HepG2 (cell line): ENCODE data around the gene SOX12. TPM values are rescaled to one million over a fixed set of nuclear protein-coding genes. Genes with fewer than 3 reads are reported as not detected.

Source experiments
- ARNT2 ChIP-seq: sonication (generic); formaldehyde crosslinking; IDR thresholded peaks from 2 replicates; pipeline ENCODE4 v1.8.0; 2022; ENCODE audit warnings: mild to moderate bottlenecking, low read depth, missing genetic modification reagents, moderate library complexity
- FOXK1 ChIP-seq: sonication (generic); formaldehyde crosslinking; IDR thresholded peaks from 2 replicates; pipeline ENCODE4 v1.4.0; 2020; ENCODE audit warnings: low read depth, missing genetic modification reagents, borderline replicate concordance
- JUN ChIP-seq: sonication (generic); formaldehyde crosslinking; IDR thresholded peaks from 2 replicates; pipeline ENCODE4 v1.4.0; 2020; ENCODE audit warnings: mild to moderate bottlenecking, missing genetic modification reagents
- NCOA5 ChIP-seq: sonication (generic); formaldehyde crosslinking; IDR thresholded peaks from 2 replicates; pipeline ENCODE4 v1.4.0; 2020; ENCODE audit warnings: missing genetic modification reagents
- NFIB ChIP-seq: sonication (generic); formaldehyde crosslinking; IDR thresholded peaks from 2 replicates; pipeline ENCODE4 v1.9.0; 2021; ENCODE audit warnings: missing genetic modification reagents, mild to moderate bottlenecking, borderline replicate concordance
- NONO ChIP-seq, 2 experiments: fragments of 450-650 bp in 1 of 2; sonication (generic) in 1 of 2; formaldehyde crosslinking in 1 of 2; IDR thresholded peaks in 1 of 2; conservative IDR thresholded peaks in 1 of 2; 2 replicates each; pipeline versions ENCODE4 v1.6.1 to v1.8.0; 2017 to 2022; ENCODE audit warnings: mild to moderate bottlenecking in 1 of 2, missing genetic modification reagents in 1 of 2, moderate library complexity in 1 of 2
- PAX8 ChIP-seq: sonication (generic); formaldehyde crosslinking; IDR thresholded peaks from 2 replicates; pipeline ENCODE4 v1.8.0; 2022; ENCODE audit warnings: mild to moderate bottlenecking, missing genetic modification reagents, borderline replicate concordance
- PHB2 ChIP-seq: fragments of 450-650 bp; IDR thresholded peaks from 2 replicates; pipeline ENCODE4 v1.6.1; 2018; ENCODE audit not compliant: partially characterized antibody
- PHF5A ChIP-seq: IDR thresholded peaks from one replicate; pipeline ENCODE4 v1.6.1; 2018; ENCODE audit warnings: low read depth, missing genetic modification reagents; ENCODE audit not compliant: unreplicated experiment
- RBM22 ChIP-seq: fragments of 200-400 bp; formaldehyde crosslinking; optimal IDR thresholded peaks from 2 replicates; pipeline ENCODE3; 2017; ENCODE audit warnings: mild to moderate bottlenecking, low read length, moderate library complexity
- REPIN1 ChIP-seq: sonication (generic); formaldehyde crosslinking; IDR thresholded peaks from 2 replicates; pipeline ENCODE4 v1.8.0; 2022; ENCODE audit warnings: missing genetic modification reagents, low read depth, mild to moderate bottlenecking, borderline replicate concordance
- ZMYM2 ChIP-seq: sonication (generic); formaldehyde crosslinking; IDR thresholded peaks from 2 replicates; pipeline ENCODE4 v1.8.0; 2022; ENCODE audit warnings: mild to moderate bottlenecking, missing genetic modification reagents
- polyA plus RNA-seq, 8 experiments: library from polyadenylated mRNA; depleted of rRNA in 3 of 8; stranded (reverse) in 7 of 8; unstranded in 1 of 8; fragments of >200 nt; fragmentation: Illumina TruSeq in 4 of 8; extraction: Trizol in 4 of 8; gene quantifications; 2 replicates each; pipeline versions ENCODE4 v1.2.1 to v1.2.3, GENCODE V29; 2011 to 2016; ENCODE audit warnings: low read depth in 4 of 8, missing spikeins in 1 of 8, mixed read lengths in 1 of 8; ENCODE audit not compliant: insufficient read depth in 1 of 8
- total RNA-seq, 5 experiments: library from RNA; depleted of rRNA; stranded (reverse); fragments of >200 nt; fragmentation: Illumina TruSeq; extraction: Trizol; gene quantifications; 2 replicates each; pipeline ENCODE4 v1.2.3, GENCODE V29; 2016; ENCODE audit warnings: low read depth in 1 of 5
- TF ChIP-seq, protein P1 (sequence below): sonication (generic); formaldehyde crosslinking; IDR thresholded peaks from 2 replicates; pipeline ENCODE4 v1.4.0; 2020; ENCODE audit warnings: mild to moderate bottlenecking, missing genetic modification reagents
- TF ChIP-seq, protein P2 (sequence below): sonication (generic); formaldehyde crosslinking; IDR thresholded peaks from 2 replicates; pipeline ENCODE4 v1.5.1; 2020; ENCODE audit warnings: mild to moderate bottlenecking, missing genetic modification reagents, moderate library complexity
- TF ChIP-seq, protein P3 (sequence below): sonication (generic); formaldehyde crosslinking; IDR thresholded peaks from 2 replicates; pipeline ENCODE4 v1.4.0; 2020; ENCODE audit warnings: missing genetic modification reagents; ENCODE audit errors: not compliant biosample characterization
- TF ChIP-seq, protein P4 (sequence below): IDR thresholded peaks from 2 replicates; pipeline ENCODE4 v1.6.1; 2016
- TF ChIP-seq, protein P5 (sequence below): sonication (generic); formaldehyde crosslinking; IDR thresholded peaks from 2 replicates; pipeline ENCODE4 v1.4.0; 2020; ENCODE audit warnings: missing genetic modification reagents

The SOX12 gene
- total and polyA plus RNA-seq, 2 of the 13 experiments (the other 11 are each of a cell fraction or from before 2014, with no cell fraction given) = 10.0 to 18.7 TPM

DNA sequence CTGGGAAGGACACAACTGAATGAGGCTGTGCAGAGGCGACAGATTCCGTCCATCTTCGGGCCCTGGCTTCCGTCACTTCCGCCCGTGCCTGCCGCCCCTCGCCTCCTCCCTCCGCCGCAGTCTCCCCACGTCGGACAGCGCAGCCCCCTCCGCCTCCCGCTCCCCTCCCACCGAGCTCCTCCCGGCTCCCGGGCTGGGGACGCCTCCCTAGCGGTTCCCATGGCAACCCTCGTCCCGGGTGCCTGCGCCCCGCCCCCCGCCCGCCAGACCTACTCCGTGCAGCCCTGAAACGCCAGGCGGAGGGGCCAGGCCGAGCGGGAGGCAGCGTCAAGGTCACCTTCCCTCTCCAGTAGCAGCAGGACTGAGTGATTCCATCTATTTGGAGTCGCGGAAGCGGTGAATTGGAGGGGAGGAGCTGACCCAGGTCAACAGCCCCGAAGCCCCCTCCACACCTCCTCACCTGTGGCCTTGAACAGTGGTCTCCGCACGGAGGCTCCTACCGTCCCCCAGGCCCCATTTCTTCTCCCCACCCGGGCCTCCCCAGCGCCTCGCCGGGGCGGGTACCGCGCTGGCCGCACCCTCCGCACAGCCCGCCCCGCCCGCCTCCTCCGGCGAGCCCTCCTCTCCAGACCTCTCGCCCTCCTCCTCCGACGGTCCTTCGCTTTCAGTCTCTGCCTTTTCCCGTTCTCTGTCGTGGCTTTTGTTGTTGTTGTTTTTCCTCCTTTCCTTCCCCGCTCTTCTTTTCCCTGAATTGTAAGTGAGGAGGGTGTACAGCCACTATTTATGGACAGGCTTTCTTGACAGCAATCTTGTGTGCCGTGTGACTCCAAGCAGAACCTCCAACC is 22.5 kb downstream of the SOX12 start (continued):
- TF ChIP-seq, protein P1, sequence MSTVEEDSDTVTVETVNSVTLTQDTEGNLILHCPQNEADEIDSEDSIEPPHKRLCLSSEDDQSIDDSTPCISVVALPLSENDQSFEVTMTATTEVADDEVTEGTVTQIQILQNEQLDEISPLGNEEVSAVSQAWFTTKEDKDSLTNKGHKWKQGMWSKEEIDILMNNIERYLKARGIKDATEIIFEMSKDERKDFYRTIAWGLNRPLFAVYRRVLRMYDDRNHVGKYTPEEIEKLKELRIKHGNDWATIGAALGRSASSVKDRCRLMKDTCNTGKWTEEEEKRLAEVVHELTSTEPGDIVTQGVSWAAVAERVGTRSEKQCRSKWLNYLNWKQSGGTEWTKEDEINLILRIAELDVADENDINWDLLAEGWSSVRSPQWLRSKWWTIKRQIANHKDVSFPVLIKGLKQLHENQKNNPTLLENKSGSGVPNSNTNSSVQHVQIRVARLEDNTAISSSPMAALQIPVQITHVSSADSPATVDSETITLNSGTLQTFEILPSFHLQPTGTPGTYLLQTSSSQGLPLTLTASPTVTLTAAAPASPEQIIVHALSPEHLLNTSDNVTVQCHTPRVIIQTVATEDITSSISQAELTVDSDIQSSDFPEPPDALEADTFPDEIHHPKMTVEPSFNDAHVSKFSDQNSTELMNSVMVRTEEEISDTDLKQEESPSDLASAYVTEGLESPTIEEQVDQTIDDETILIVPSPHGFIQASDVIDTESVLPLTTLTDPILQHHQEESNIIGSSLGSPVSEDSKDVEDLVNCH = no peak
- TF ChIP-seq NFIB (no peak), REPIN1 (CRISPR knock-in tag) (peak; percentile 99), ZMYM2 (CRISPR knock-in tag) (no peak), NCOA5 (CRISPR knock-in tag) (no peak), ARNT2 (CRISPR knock-in tag) (peak; percentile 97), NONO (IDR thresholded peaks at IDR 0.05) (no peak; the same call in 1 of the 2 replicates), NONO (CRISPR knock-in tag; conservative IDR thresholded peaks at IDR 0.05) (peak; percentile 100), RBM22 (peak; percentile 91), PAX8 (CRISPR knock-in tag) (0 out of 2 replicates have a peak, but pooled peaks have one; percentile 40), FOXK1 (CRISPR knock-in tag) (peak; percentile 92), JUN (CRISPR knock-in tag) (peak; percentile 84), PHF5A (CRISPR knock-in tag) (peak; percentile 77), PHB2 (no peak)
- TF ChIP-seq, protein P2, sequence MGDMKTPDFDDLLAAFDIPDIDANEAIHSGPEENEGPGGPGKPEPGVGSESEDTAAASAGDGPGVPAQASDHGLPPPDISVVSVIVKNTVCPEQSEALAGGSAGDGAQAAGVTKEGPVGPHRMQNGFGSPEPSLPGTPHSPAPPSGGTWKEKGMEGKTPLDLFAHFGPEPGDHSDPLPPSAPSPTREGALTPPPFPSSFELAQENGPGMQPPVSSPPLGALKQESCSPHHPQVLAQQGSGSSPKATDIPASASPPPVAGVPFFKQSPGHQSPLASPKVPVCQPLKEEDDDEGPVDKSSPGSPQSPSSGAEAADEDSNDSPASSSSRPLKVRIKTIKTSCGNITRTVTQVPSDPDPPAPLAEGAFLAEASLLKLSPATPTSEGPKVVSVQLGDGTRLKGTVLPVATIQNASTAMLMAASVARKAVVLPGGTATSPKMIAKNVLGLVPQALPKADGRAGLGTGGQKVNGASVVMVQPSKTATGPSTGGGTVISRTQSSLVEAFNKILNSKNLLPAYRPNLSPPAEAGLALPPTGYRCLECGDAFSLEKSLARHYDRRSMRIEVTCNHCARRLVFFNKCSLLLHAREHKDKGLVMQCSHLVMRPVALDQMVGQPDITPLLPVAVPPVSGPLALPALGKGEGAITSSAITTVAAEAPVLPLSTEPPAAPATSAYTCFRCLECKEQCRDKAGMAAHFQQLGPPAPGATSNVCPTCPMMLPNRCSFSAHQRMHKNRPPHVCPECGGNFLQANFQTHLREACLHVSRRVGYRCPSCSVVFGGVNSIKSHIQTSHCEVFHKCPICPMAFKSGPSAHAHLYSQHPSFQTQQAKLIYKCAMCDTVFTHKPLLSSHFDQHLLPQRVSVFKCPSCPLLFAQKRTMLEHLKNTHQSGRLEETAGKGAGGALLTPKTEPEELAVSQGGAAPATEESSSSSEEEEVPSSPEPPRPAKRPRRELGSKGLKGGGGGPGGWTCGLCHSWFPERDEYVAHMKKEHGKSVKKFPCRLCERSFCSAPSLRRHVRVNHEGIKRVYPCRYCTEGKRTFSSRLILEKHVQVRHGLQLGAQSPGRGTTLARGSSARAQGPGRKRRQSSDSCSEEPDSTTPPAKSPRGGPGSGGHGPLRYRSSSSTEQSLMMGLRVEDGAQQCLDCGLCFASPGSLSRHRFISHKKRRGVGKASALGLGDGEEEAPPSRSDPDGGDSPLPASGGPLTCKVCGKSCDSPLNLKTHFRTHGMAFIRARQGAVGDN (CRISPR knock-in tag) = peak; percentile 92
- TF ChIP-seq, protein P3, sequence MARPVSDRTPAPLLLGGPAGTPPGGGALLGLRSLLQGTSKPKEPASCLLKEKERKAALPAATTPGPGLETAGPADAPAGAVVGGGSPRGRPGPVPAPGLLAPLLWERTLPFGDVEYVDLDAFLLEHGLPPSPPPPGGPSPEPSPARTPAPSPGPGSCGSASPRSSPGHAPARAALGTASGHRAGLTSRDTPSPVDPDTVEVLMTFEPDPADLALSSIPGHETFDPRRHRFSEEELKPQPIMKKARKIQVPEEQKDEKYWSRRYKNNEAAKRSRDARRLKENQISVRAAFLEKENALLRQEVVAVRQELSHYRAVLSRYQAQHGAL (CRISPR knock-in tag) = peak; percentile 73
- TF ChIP-seq, protein P4, sequence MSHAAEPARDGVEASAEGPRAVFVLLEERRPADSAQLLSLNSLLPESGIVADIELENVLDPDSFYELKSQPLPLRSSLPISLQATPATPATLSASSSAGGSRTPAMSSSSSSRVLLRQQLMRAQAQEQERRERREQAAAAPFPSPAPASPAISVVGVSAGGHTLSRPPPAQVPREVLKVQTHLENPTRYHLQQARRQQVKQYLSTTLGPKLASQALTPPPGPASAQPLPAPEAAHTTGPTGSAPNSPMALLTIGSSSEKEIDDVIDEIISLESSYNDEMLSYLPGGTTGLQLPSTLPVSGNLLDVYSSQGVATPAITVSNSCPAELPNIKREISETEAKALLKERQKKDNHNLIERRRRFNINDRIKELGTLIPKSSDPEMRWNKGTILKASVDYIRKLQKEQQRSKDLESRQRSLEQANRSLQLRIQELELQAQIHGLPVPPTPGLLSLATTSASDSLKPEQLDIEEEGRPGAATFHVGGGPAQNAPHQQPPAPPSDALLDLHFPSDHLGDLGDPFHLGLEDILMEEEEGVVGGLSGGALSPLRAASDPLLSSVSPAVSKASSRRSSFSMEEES (CRISPR knock-in tag) = no peak
- TF ChIP-seq, protein P5, sequence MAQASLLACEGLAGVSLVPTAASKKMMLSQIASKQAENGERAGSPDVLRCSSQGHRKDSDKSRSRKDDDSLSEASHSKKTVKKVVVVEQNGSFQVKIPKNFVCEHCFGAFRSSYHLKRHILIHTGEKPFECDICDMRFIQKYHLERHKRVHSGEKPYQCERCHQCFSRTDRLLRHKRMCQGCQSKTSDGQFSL (CRISPR knock-in tag) = peak; percentile 90
